Epidermal melanocyte (primary cell): ENCODE results near the gene SLC24A2.

Source experiments
- DNase-seq: peaks from one replicate; pipeline ENCODE4 v3.0.0; 2011; ENCODE audit warnings: low spot score; ENCODE audit not compliant: insufficient read length

SLC24A2 gene

DNA sequence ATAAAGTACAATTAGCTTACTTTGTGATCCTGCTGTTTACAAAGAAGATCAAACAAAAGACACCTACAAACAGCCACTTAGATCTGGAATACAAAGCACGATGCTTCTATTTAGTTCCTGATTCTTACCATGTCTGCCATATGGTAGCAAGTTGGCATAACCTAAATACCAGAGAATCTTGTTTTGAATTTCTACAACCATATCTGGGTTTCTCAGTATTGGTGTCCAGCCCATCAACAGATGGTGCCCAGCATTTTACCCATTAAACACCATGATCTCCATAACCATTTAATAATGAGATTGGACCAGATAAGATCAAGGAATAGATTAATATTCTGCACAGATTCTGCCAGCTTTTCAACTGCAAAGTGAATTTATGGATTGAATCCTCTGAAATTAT lies 29.8 kb downstream of the SLC24A2 start:
- DNase-seq = no peak

DNA sequence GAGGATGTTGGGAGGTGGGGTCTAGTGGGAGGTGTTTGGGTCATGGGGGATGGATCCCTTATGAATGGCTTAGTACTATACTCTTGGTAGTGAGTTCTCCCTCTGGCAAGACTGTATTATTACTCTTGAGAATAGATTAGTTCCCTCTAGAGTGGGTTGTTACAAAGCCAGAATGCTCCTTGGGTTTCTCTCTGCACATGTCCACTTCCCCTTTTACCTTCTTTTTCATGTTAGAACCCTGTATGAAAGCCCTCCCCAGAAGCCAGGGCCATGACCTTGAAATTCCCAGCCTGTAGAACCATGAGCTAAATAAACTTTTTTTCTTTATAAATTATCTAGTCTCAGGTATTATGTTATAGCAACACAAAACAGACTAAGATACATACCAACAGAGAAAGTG lies 31.1 kb downstream of the SLC24A2 start:
- DNase-seq = no peak

DNA sequence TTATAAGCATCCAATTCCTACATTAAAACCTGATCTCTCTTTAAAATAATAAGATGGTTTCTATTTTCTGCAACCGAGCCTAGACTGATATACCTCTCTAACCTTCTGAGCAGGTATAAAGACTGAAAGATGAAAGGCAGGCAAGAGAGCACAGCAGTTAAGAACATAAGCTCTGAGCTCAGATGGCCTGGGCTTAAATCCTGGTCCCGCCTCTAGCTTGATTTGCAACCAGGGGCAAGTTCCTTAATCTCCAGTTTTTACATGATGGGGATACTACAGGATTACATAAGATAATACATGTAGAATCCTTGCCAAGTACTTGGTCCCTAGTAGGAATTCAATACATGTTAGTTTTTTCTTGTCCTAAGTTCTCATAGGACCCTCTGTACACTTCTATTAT lies 33.9 kb downstream of the SLC24A2 start:
- no peak for DNase-seq

DNA sequence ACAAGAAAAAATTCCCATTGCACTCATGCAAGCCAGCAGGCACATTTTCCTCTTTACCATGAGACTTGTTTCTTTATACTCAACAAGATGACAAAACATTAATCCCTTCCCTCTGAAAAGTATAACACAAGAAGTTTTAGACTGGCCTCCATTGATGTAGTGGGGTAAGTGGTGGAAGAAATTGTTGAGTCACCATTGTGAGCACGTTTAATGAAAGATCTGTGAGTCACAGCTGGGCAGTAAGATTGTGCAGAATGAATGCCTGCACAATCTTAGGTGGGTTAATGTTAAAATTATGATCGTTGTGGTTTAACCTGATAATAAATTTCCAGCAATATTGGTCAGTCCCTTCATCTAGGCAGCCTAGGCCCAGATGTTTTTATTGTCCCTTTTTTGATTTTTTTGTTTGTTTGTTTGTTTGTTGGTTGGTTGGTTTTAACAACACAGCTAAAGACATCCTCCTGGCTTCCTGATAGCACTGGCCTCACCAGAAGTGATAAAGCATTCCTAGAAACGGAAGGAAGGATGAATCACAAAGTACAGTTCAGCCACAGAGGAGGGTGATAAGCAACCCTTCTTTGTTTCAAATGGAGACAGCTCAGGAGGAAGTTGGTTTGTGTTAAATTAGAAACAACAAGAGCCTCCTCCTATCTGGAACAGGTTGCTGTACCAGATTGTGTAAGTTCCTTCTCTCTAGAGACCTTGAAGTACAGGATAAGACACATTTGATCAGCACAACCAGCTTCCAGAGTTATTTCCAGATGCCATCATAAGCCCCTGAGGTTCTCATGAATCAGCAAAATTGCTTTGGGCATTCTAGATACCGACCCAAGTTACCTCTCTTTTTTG lies 40.3 kb downstream of the SLC24A2 start:
- DNase-seq = no peak

DNA sequence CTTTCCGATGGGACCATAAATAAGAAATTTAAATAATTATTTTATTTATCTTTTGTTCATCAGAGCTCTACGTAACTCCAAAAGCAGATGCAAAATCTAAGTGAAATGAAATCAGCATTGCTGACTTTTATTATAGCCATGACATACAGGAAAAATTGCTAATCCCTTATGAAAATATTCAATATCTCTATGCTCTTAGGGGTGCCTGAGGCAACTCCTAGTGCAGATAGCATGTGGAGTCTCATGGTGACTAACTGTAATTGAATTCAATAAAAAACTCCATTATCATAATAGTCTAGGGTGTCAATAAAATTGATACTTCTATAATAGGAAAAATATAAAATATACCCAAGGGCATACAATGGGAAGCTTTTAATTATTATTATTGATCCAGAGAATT lies 42.6 kb downstream of the SLC24A2 start:
- DNase-seq = no peak

DNA sequence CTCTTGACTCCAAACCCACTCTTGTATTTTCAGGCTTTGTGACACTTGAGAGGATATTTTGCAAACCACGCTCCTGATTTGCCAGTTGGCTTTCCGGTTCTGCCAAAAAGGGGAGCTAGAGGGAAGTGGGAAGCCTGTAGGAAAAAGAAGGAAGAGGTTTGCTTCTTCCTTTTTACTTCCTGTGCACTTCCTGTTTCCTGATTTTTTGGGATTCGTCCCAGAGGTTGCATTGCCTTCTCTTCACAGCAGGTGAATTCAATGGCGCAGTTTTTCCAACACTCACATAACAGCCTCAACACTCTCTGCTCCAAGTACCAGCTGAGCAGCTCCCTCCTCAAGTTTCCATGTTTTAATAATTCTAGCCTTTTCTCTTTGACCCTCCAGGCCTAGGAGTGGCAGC lies 47.7 kb downstream of the SLC24A2 start:
- DNase-seq = no peak
